Measurements from ENCODE around the gene MRPL28. TPM values are rescaled to one million over a fixed set of nuclear protein-coding genes. Genes with fewer than 3 reads are reported as not detected.

The MRPL28 gene
- total RNA-seq, 2 experiments from 2014 or later = 76.8 to 77.3 TPM

- no peaks in the 10 kb centered on the region for H3K27me3 Mint-ChIP-seq
- ChIA-PET POLR2A (interaction anchor here (0.6 kb wide), 1 partner anchor 187 kb away, joined by 4 read pairs; no protein-coding TSS in a partner anchor), CTCF (interaction anchor here (1.3 kb wide), 1 partner anchor 90 kb away, joined by 4 read pairs; no protein-coding TSS in a partner anchor)
- H3K36me3 Mint-ChIP-seq = no peaks in the 10 kb centered on the region
- intact Hi-C loops (cut with micrococcal nuclease) = no loop called here
- no peaks in the 10 kb centered on the region for H3K9me3 Mint-ChIP-seq
- DNase-seq = peak; percentile 77
- H3K27ac Mint-ChIP-seq = peak overlapping the region; percentile 62
- peak overlapping the region; percentile 56 for H3K4me3 Mint-ChIP-seq
- peaks cover 53% of the 10 kb centered on the region for H3K4me1 Mint-ChIP-seq (ENCODE audit: low read depth)
Observed at GRCh38 chr16:324451-325334, 45.6 kb downstream of the MRPL28 start.

- peaks cover 54% of the 10 kb centered on the region for H3K4me1 Mint-ChIP-seq (ENCODE audit: low read depth)
- ChIA-PET POLR2A (no interaction called here), CTCF (interaction anchor here (1.3 kb wide), 1 partner anchor 89 kb away, joined by 4 read pairs; no protein-coding TSS in a partner anchor)
- H3K27me3 Mint-ChIP-seq = no peaks in the 10 kb centered on the region
- no peaks in the 10 kb centered on the region for H3K9me3 Mint-ChIP-seq
- DNase-seq = no peak
- H3K36me3 Mint-ChIP-seq = no peaks in the 10 kb centered on the region
- no peak overlapping the region for H3K27ac Mint-ChIP-seq
- intact Hi-C loops (cut with micrococcal nuclease) = no loop called here
- H3K4me3 Mint-ChIP-seq = no peak overlapping the region
Observed at GRCh38 chr16:324201-324450, 46.2 kb downstream of the MRPL28 start.

GRCh38 chr16:322476-323143 lies 47.7 kb downstream of the MRPL28 start:
- no peak overlapping the region for H3K4me3 Mint-ChIP-seq
- H3K27me3 Mint-ChIP-seq = no peaks in the 10 kb centered on the region
- H3K9me3 Mint-ChIP-seq = no peaks in the 10 kb centered on the region
- ChIA-PET CTCF (no interaction called here), POLR2A (no interaction called here)
- H3K4me1 Mint-ChIP-seq (ENCODE audit: low read depth) = peaks cover 56% of the 10 kb centered on the region
- no peak for DNase-seq
- H3K27ac Mint-ChIP-seq = no peak overlapping the region
- intact Hi-C loops (cut with micrococcal nuclease) = no loop called here
- H3K36me3 Mint-ChIP-seq = no peaks in the 10 kb centered on the region

GRCh38 chr16:321532-321931 lies 48.8 kb downstream of the MRPL28 start:
- ChIA-PET POLR2A (interaction anchor here (0.6 to 0.7 kb wide), 2 partner anchors 21 to 43 kb away, joined by 3 to 4 read pairs; no protein-coding TSS in a partner anchor), CTCF (no interaction called here)
- H3K27ac Mint-ChIP-seq = no peak overlapping the region
- no peaks in the 10 kb centered on the region for H3K27me3 Mint-ChIP-seq
- no peaks in the 10 kb centered on the region for H3K36me3 Mint-ChIP-seq
- H3K4me1 Mint-ChIP-seq (ENCODE audit: low read depth) = peaks cover 51% of the 10 kb centered on the region
- H3K9me3 Mint-ChIP-seq = no peaks in the 10 kb centered on the region
- no peak for DNase-seq
- no peak overlapping the region for H3K4me3 Mint-ChIP-seq
- intact Hi-C loops (cut with micrococcal nuclease) = no loop called here

GRCh38 chr16:320206-320605 lies 50.1 kb downstream of the MRPL28 start:
- intact Hi-C loops (cut with micrococcal nuclease) = no loop called here
- H3K27me3 Mint-ChIP-seq = no peaks in the 10 kb centered on the region
- CTCF ChIA-PET = no interaction called here

GRCh38 chr16:318628-319027 lies 51.7 kb downstream of the MRPL28 start:
- Mint-ChIP-seq H3K4me1 (ENCODE audit: low read depth) (peaks cover 30% of the 10 kb centered on the region), H3K27ac (no peak overlapping the region), H3K36me3 (no peaks in the 10 kb centered on the region), H3K27me3 (no peaks in the 10 kb centered on the region), H3K9me3 (no peaks in the 10 kb centered on the region), H3K4me3 (no peak overlapping the region)
- ChIA-PET POLR2A (no interaction called here), CTCF (interaction anchor here (1.4 kb wide), 1 partner anchor 221 kb away, joined by 3 read pairs; no protein-coding TSS in a partner anchor)
- intact Hi-C loops (cut with micrococcal nuclease) = no loop called here
- DNase-seq = no peak

More at GRCh38 chr16:320206-320605, 50.1 kb downstream of the MRPL28 start:
- DNase-seq = no peak
- Mint-ChIP-seq H3K4me3 (no peak overlapping the region), H3K27ac (no peak overlapping the region), H3K9me3 (no peaks in the 10 kb centered on the region), H3K36me3 (no peaks in the 10 kb centered on the region), H3K4me1 (ENCODE audit: low read depth) (peaks cover 45% of the 10 kb centered on the region)
- POLR2A ChIA-PET = no interaction called here

- ChIA-PET CTCF (no interaction called here), POLR2A (no interaction called here)
- Mint-ChIP-seq H3K27me3 (no peaks in the 10 kb centered on the region), H3K36me3 (peaks cover 3% of the 10 kb centered on the region), H3K27ac (no peak overlapping the region), H3K4me3 (no peak overlapping the region), H3K4me1 (ENCODE audit: low read depth) (peaks cover 26% of the 10 kb centered on the region), H3K9me3 (no peaks in the 10 kb centered on the region)
- DNase-seq = no peak
- intact Hi-C loops (cut with micrococcal nuclease) = no loop called here
Observed at GRCh38 chr16:317583-317982, 52.8 kb downstream of the MRPL28 start.

Other genes starting within 250 kb of the MRPL28 start
- 10 to 100 TPM; 36.6 to 42.9 TPM for gene NPRL3, start 231.9 kb downstream of the MRPL28 start, total RNA-seq
- gene HBZ, start 217.9 kb downstream of the MRPL28 start, total RNA-seq = not detected
- gene HBM, start 204.6 kb downstream of the MRPL28 start, total RNA-seq = not detected
- gene HBA2, start 197.7 kb downstream of the MRPL28 start, total RNA-seq = not detected
- gene HBA1, start 193.9 kb downstream of the MRPL28 start, total RNA-seq = not detected
- gene HBQ1, start 190.1 kb downstream of the MRPL28 start, total RNA-seq = not detected
- gene LUC7L, start 141.1 kb downstream of the MRPL28 start, total RNA-seq = 10 to 100 TPM; 57.0 to 60.8 TPM
- 10 to 100 TPM; 15.7 to 18.4 TPM for gene FAM234A, start 135.7 kb downstream of the MRPL28 start, total RNA-seq
- under 1 TPM in 1 of 2 experiments, not detected in 1; 0.14 TPM for gene RGS11, start 94.6 kb downstream of the MRPL28 start, total RNA-seq
- not detected for gene ARHGDIG, start 89.9 kb downstream of the MRPL28 start, total RNA-seq
- not detected for gene PDIA2, start 87.4 kb downstream of the MRPL28 start, total RNA-seq
- gene AXIN1, start 17.8 kb downstream of the MRPL28 start, total RNA-seq = 10 to 100 TPM; 18.6 to 20.5 TPM
- gene PGAP6, start 11.4 kb upstream of the MRPL28 start, total RNA-seq = 10 to 100 TPM; 30.6 to 31.5 TPM
- 10 to 100 TPM; 62.1 to 62.5 TPM for gene NME4, start 26.7 kb upstream of the MRPL28 start, total RNA-seq
- 1 to 10 TPM; 8.5 to 8.8 TPM for gene DECR2, start 31.3 kb upstream of the MRPL28 start, total RNA-seq
- gene RAB11FIP3, start 55.1 kb upstream of the MRPL28 start, total RNA-seq = 10 to 100 TPM; 14.8 to 18.4 TPM
- gene CAPN15, start 157.2 kb upstream of the MRPL28 start, total RNA-seq = 10 to 100 TPM; 69.7 to 76.2 TPM
- not detected for gene PRR35, start 189.9 kb upstream of the MRPL28 start, total RNA-seq
- under 1 TPM; 0.31 to 0.45 TPM for gene NHLRC4, start 196.5 kb upstream of the MRPL28 start, total RNA-seq
- gene PIGQ, start 199.4 kb upstream of the MRPL28 start, total RNA-seq = 10 to 100 TPM; 24.2 to 26.2 TPM
- 10 to 100 TPM; 10.1 to 10.6 TPM for gene RAB40C, start 219.5 kb upstream of the MRPL28 start, total RNA-seq